HCT116 (cell line): ENCODE data around the gene FBLL1.

Experiments
- CEBPB ChIP-seq: IDR thresholded peaks from 2 replicates; pipeline ENCODE4 v1.6.1; 2012; ENCODE audit warnings: low read depth
- EZH2 ChIP-seq: fragments of 200-600 bp; sonication (generic); IDR thresholded peaks from 2 replicates; pipeline ENCODE4 v1.6.1; 2017; ENCODE audit warnings: antibody characterized with exemption, mixed run types
- EZH2phosphoT487 ChIP-seq: fragments of 200-600 bp; IDR thresholded peaks from 2 replicates; pipeline ENCODE4 v1.6.1; 2018; ENCODE audit warnings: antibody characterized with exemption, borderline replicate concordance
- POLR2A ChIP-seq: IDR thresholded peaks from 2 replicates; pipeline ENCODE4 v1.7.0; 2011; ENCODE audit warnings: borderline replicate concordance; ENCODE audit not compliant: insufficient read depth, insufficient read length; ENCODE audit errors: extremely low read depth
- POLR2AphosphoS5 ChIP-seq: IDR thresholded peaks from 2 replicates; pipeline ENCODE4 v1.6.1; 2011; ENCODE audit warnings: mild to moderate bottlenecking, low read depth, low read length, moderate library complexity
- RAD21 ChIP-seq: IDR thresholded peaks from 2 replicates; pipeline ENCODE4 v1.6.1; 2012; ENCODE audit warnings: low read depth, mild to moderate bottlenecking
- SIN3A ChIP-seq: IDR thresholded peaks from 2 replicates; pipeline ENCODE4 v1.6.1; 2012; ENCODE audit warnings: low read depth
- SRF ChIP-seq: IDR thresholded peaks from 2 replicates; pipeline ENCODE4 v1.6.1; 2012; ENCODE audit warnings: low read depth
- ZFX ChIP-seq: fragments of 450-650 bp; IDR thresholded peaks from 2 replicates; pipeline ENCODE4 v1.6.1; 2017
- ZNF274 ChIP-seq: fragments of 200-500 bp; sonication (Bioruptor generic); IDR thresholded peaks from 2 replicates; pipeline ENCODE4 v1.6.1; 2014; ENCODE audit warnings: mild to moderate bottlenecking, low read depth, low read length, inconsistent platforms
- TF ChIP-seq, protein P1 (sequence below): IDR thresholded peaks from 2 replicates; pipeline ENCODE4 v1.6.1; 2012
- TF ChIP-seq, protein P2 (sequence below), 3 experiments: fragments of 200-600 bp in 1 of 3; sonication (generic) in 1 of 3; IDR thresholded peaks in 2 of 3; conservative IDR thresholded peaks in 1 of 3; 2 replicates each; pipeline ENCODE4 v1.5.1; 2012 to 2017; ENCODE audit warnings: low read depth in 2 of 3, low read length in 2 of 3, antibody characterized with exemption in 1 of 3, borderline replicate concordance in 1 of 3, control low read depth in 1 of 3, mild to moderate bottlenecking in 1 of 3, mixed read lengths in 1 of 3, mixed run types in 1 of 3, moderate library complexity in 1 of 3; ENCODE audit not compliant: insufficient read depth in 1 of 3
- TF ChIP-seq, protein P3 (sequence below): IDR thresholded peaks from 2 replicates; pipeline ENCODE4 v1.6.1; 2012
- TF ChIP-seq, protein P4 (sequence below): IDR thresholded peaks from 2 replicates; pipeline ENCODE4 v1.6.1; 2012; ENCODE audit warnings: low read depth

DNA sequence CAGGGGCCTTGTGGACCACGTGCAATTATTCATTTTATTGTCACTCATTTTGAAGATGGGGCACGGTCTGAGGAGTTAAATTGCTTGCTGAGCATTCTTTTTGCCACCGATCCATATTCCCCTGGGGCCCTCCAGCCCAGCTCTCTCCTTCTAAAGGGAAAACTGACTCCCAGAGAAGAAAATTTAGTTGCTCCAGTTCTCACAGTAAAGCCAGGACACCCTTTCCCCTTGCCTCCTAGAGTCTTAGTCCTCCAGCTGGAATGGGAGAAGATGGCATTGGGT is 51.1 kb downstream of the FBLL1 start:
- TF ChIP-seq, protein P1, sequence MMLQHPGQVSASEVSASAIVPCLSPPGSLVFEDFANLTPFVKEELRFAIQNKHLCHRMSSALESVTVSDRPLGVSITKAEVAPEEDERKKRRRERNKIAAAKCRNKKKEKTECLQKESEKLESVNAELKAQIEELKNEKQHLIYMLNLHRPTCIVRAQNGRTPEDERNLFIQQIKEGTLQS = no peak
- TF ChIP-seq, protein P2, sequence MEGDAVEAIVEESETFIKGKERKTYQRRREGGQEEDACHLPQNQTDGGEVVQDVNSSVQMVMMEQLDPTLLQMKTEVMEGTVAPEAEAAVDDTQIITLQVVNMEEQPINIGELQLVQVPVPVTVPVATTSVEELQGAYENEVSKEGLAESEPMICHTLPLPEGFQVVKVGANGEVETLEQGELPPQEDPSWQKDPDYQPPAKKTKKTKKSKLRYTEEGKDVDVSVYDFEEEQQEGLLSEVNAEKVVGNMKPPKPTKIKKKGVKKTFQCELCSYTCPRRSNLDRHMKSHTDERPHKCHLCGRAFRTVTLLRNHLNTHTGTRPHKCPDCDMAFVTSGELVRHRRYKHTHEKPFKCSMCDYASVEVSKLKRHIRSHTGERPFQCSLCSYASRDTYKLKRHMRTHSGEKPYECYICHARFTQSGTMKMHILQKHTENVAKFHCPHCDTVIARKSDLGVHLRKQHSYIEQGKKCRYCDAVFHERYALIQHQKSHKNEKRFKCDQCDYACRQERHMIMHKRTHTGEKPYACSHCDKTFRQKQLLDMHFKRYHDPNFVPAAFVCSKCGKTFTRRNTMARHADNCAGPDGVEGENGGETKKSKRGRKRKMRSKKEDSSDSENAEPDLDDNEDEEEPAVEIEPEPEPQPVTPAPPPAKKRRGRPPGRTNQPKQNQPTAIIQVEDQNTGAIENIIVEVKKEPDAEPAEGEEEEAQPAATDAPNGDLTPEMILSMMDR (IDR thresholded peaks at IDR 0.05 in 2 of 3, conservative IDR thresholded peaks at IDR 0.05 in 1 of 3; ENCODE audit: borderline replicate concordance in 1 of 3, insufficient read depth in 1 of 3, low read depth in 2 of 3, low read length in 2 of 3) = no peak
- TF ChIP-seq EZH2 (no peak), POLR2AphosphoS5 (no peak), POLR2A (no peak), ZFX (no peak), CEBPB (no peak), SIN3A (no peak), RAD21 (no peak), EZH2phosphoT487 (no peak), ZNF274 (no peak), SRF (no peak)
- TF ChIP-seq, protein P3, sequence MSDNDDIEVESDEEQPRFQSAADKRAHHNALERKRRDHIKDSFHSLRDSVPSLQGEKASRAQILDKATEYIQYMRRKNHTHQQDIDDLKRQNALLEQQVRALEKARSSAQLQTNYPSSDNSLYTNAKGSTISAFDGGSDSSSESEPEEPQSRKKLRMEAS = no peak
- TF ChIP-seq, protein P4, sequence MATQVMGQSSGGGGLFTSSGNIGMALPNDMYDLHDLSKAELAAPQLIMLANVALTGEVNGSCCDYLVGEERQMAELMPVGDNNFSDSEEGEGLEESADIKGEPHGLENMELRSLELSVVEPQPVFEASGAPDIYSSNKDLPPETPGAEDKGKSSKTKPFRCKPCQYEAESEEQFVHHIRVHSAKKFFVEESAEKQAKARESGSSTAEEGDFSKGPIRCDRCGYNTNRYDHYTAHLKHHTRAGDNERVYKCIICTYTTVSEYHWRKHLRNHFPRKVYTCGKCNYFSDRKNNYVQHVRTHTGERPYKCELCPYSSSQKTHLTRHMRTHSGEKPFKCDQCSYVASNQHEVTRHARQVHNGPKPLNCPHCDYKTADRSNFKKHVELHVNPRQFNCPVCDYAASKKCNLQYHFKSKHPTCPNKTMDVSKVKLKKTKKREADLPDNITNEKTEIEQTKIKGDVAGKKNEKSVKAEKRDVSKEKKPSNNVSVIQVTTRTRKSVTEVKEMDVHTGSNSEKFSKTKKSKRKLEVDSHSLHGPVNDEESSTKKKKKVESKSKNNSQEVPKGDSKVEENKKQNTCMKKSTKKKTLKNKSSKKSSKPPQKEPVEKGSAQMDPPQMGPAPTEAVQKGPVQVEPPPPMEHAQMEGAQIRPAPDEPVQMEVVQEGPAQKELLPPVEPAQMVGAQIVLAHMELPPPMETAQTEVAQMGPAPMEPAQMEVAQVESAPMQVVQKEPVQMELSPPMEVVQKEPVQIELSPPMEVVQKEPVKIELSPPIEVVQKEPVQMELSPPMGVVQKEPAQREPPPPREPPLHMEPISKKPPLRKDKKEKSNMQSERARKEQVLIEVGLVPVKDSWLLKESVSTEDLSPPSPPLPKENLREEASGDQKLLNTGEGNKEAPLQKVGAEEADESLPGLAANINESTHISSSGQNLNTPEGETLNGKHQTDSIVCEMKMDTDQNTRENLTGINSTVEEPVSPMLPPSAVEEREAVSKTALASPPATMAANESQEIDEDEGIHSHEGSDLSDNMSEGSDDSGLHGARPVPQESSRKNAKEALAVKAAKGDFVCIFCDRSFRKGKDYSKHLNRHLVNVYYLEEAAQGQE = no peak
